Epithelial cell of esophagus (primary cell): Measurements from ENCODE around the gene CATSPER3.

Source experiments
- DNase-seq: peaks from one replicate; pipeline ENCODE4 v3.0.0; 2010; ENCODE audit warnings: low read depth
- H3K4me3 ChIP-seq: 2 replicates; pipeline ENCODE4 v1.5.1; 2011; ENCODE audit warnings: mild to moderate bottlenecking, low read length, control low read depth
- TF ChIP-seq, protein P1 (sequence below): IDR thresholded peaks from 2 replicates; pipeline ENCODE4 v1.5.1; 2011; ENCODE audit warnings: low read depth, mild to moderate bottlenecking, low read length, control low read depth, inconsistent platforms; ENCODE audit not compliant: insufficient read depth; ENCODE audit errors: missing control alignments

The CATSPER3 gene

DNA sequence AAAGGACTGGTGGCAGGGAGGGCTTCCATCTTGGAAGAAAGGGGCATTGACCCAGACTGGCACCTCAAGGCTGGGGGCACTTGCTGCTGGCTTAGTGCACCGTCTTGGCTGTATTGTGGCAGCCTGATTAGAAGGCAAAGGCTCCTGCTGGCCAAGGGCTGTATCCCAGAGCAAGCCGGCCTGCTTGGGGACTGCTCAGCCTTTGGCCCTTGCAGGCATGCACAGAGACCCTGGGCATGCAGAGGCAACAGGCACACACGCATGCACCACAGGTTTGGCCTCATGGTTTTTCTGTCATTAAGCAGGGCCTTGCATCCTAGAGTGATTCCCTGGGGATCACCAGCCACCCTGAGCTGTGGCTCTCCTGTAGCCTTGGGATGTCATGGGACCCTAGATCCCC lies 37.4 kb downstream of the CATSPER3 start:
- H3K4me3 ChIP-seq: no peak overlapping the region
- TF ChIP-seq, protein P1, sequence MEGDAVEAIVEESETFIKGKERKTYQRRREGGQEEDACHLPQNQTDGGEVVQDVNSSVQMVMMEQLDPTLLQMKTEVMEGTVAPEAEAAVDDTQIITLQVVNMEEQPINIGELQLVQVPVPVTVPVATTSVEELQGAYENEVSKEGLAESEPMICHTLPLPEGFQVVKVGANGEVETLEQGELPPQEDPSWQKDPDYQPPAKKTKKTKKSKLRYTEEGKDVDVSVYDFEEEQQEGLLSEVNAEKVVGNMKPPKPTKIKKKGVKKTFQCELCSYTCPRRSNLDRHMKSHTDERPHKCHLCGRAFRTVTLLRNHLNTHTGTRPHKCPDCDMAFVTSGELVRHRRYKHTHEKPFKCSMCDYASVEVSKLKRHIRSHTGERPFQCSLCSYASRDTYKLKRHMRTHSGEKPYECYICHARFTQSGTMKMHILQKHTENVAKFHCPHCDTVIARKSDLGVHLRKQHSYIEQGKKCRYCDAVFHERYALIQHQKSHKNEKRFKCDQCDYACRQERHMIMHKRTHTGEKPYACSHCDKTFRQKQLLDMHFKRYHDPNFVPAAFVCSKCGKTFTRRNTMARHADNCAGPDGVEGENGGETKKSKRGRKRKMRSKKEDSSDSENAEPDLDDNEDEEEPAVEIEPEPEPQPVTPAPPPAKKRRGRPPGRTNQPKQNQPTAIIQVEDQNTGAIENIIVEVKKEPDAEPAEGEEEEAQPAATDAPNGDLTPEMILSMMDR: no peak
- no peak for DNase-seq

DNA sequence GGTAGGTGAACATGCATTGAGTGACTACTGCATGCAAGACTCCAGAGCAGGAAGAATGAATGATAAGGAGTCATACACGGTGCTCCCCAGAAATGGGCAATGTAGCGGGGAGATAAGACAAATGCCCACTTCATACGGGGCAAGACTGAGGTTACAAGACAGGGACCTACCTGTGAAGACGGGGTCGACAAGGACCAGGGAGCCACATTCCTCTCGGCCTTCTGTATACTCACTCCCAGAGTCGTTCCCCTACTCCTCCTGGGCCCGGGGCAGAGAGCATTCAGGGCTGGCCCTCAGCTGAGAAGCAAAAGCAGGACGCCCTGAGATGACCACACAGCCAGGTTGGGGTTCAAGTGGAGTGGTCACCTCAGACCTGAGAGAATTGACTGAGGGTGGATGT lies 39.6 kb downstream of the CATSPER3 start:
- H3K4me3 ChIP-seq: no peak overlapping the region
- no peak for DNase-seq
- TF ChIP-seq, protein P1: no peak

DNA sequence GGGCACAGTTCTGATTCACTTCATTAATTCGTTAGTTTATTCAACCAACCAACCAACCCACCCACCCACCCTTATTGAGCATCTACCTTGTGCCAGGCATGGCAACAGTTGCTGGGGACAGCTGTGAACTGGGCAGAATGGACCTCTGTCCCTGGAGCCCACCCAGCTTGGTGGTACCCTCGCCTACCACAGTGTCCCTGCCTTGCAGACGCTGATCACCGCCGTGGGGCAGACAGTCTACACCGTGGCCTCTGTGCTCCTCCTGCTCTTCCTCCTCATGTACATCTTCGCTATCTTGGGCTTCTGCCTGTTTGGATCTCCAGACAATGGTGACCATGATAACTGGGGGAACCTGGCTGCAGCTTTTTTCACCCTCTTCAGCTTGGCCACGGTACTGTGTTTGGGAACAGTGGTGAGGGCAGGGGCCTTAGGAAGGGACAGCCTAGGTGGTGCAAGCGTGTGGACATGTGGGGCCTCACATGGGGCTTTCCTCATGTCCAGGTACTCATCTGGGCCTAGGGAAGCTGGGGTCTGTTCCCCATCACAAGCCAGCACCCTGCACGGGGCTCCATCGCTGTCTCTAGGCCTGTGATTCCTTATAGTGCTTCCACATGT lies 40.1 kb downstream of the CATSPER3 start:
- no peak for DNase-seq
- H3K4me3 ChIP-seq: no peak overlapping the region
- TF ChIP-seq, protein P1: no peak

DNA sequence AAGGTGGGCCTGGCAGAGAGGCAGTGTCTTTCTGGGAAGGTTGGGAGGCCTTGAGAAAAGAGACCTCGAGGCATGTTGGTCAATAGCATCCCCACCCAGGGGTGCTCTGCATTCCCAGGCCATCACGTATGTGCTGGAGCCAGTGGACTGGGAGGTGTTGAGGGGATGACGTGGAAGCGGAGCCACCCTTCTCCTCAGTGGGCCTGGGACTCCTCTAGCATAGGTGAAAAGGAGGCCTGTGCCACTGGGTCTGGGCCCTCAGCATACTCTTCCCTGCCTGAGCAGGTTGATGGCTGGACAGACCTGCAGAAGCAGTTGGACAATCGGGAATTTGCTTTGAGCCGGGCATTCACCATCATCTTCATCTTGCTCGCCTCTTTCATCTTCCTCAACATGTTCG lies 40.8 kb downstream of the CATSPER3 start:
- TF ChIP-seq, protein P1: no peak
- DNase-seq: no peak
- H3K4me3 ChIP-seq: no peak overlapping the region

DNA sequence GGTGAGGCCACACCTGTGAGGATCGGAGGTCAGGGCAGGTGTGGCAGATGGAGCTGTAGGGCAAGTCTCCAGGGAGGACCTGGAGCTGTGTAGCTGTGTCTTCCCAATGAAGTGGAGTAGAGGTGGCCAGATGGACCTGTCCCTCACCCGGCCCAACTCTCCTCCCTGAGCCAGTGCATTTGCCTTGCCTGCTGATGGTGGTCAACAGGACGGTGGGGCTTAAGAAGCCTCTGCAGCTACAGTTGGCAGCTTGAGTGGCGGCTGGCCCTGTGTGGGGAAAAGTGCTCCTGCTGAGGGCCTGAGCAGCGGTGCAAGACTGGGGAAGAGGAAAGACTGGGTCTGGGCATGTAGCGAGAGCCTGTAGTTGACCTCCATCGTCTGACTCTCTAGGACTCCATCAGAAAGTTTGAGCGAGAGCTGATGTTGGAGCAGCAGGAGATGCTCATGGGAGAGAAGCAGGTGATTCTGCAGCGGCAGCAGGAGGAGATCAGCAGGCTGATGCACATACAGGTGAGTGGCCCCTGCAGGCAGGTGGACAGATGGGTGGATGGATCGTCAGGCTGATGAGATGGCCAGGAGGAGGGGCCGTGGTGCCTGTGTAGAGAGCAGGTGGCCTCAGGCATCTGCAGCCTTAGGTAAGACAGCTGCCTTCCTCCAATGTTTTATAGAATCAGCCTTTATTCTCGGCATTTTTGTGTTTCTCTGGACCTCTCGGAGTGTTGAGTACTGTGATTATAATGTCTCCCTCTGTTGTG lies 41.5 kb downstream of the CATSPER3 start:
- TF ChIP-seq, protein P1: no peak
- no peak overlapping the region for H3K4me3 ChIP-seq
- no peak for DNase-seq

DNA sequence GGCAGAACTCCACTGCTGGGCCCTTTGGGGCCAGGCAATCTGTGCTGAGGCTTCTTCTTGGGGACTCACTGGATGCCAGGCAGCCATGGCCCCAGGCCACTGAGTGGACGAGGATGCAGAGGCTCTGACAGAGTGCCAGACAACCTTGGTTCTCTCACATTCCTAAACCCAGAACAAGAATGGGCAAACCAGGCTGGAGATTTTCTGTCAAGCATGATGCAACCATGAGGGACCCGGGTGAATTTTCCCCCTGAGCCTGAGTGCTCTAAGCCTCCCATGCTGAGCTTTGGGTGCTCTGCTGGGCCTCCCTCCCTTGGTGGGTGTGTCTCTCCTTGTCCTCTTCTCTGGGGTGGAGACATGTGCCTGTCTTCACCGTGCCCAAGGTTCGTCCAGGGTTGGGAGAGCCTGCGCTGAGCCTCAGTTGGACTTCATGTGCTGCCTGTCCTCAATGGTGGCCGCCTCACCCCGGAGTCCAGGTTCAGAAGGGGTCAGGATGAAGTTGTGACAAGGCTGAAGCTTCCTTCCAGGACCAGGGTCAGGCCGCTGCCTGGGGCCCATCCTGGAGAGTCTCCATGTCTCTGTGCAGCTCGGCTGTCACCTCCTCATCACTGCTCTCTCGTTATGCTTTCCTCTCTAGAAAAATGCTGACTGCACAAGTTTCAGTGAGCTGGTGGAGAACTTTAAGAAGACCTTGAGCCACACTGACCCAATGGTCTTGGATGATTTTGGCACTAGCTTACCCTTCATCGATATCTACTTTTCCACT lies 42.2 kb downstream of the CATSPER3 start:
- no peak overlapping the region for H3K4me3 ChIP-seq
- TF ChIP-seq, protein P1: no peak
- DNase-seq: no peak
